Renal cortical epithelial cell (primary cell): Measurements from ENCODE around the gene RSAD1. TPM values are rescaled to one million over a fixed set of nuclear protein-coding genes. Genes with fewer than 3 reads are reported as not detected.

Experiments used
- total RNA-seq: library from RNA; depleted of rRNA; stranded (reverse); fragments of >200 nt; gene quantifications from 2 replicates; pipeline ENCODE4 v1.2.3, GENCODE V29; 2014

The RSAD1 gene
- total RNA-seq, 1 donor from 2014 or later, result 14.6 TPM

Other genes starting within 250 kb of the RSAD1 start
- 0.87 and 2.3 TPM in 2 replicates for gene TMEM92, start 204.4 kb upstream of the RSAD1 start, total RNA-seq
- gene XYLT2, start 132.7 kb upstream of the RSAD1 start, total RNA-seq, result 42.3 and 61.5 TPM in 2 replicates
- gene MRPL27, start 105.7 kb upstream of the RSAD1 start, total RNA-seq, result 41.8 and 69.3 TPM in 2 replicates
- gene EME1, start 105.6 kb upstream of the RSAD1 start, total RNA-seq, result 0.55 and 5.9 TPM in 2 replicates
- gene LRRC59, start 81.3 kb upstream of the RSAD1 start, total RNA-seq, result 141 and 219 TPM in 2 replicates
- 32.5 and 44.5 TPM in 2 replicates for gene ACSF2, start 52.6 kb upstream of the RSAD1 start, total RNA-seq
- not detected in 2 replicates for gene CHAD, start 10.0 kb upstream of the RSAD1 start, total RNA-seq
- 0.30 TPM in 1 of 2 replicates, not detected in the other for gene MYCBPAP, start 29.6 kb downstream of the RSAD1 start, total RNA-seq
- 0.17 and 0.99 TPM in 2 replicates for gene EPN3, start 53.9 kb downstream of the RSAD1 start, total RNA-seq
- 59.3 and 62.7 TPM in 2 replicates for gene SPATA20, start 68.3 kb downstream of the RSAD1 start, total RNA-seq
- gene CACNA1G, start 81.9 kb downstream of the RSAD1 start, total RNA-seq, result 0.10 TPM in 1 of 2 replicates, not detected in the other
- gene ABCC3, start 156.0 kb downstream of the RSAD1 start, total RNA-seq, result 28.3 and 250 TPM in 2 replicates
- 25.1 and 36.3 TPM in 2 replicates for gene ANKRD40, start 229.1 kb downstream of the RSAD1 start, total RNA-seq
- gene LUC7L3, start 240.7 kb downstream of the RSAD1 start, total RNA-seq, result 11.5 and 41.9 TPM in 2 replicates